NB4 (cell line): ENCODE results near the gene MLXIP.

ENCODE experiments used
- MYC ChIP-seq: IDR thresholded peaks from 2 replicates; pipeline ENCODE4 v1.6.1; 2011; ENCODE audit warnings: low read depth, low read length
- POLR2A ChIP-seq: IDR thresholded peaks from 2 replicates; pipeline ENCODE4 v1.6.1; 2011; ENCODE audit warnings: mild to moderate bottlenecking; ENCODE audit not compliant: insufficient read length; ENCODE audit errors: extremely low read depth
- TF ChIP-seq, protein P1 (sequence below): IDR thresholded peaks from one replicate; pipeline ENCODE4 v1.5.1; 2012; ENCODE audit warnings: low read depth, low read length
- TF ChIP-seq, protein P2 (sequence below): IDR thresholded peaks from 2 replicates; pipeline ENCODE4 v1.6.1; 2011; ENCODE audit warnings: low read depth, low read length

DNA sequence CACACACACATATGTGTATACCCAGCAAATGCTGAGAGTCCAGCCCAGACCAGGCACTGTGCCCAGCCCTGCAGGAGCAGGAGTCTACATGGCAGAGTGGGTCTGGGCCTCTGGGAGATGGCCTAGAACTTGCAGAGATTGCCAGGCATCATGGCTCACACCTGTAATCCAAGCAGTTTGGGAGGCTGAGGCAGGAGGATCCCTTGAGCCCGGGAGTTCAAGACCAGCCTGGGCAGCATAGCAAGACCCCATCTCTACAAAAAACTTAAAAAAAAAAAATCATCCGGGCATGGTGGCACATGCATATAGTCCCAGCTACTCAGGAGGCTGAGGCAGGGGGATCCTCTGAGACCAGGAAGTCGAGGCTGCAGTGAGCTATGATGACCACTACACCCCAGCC lies 20.8 kb upstream of the MLXIP start:
- TF ChIP-seq, protein P1, sequence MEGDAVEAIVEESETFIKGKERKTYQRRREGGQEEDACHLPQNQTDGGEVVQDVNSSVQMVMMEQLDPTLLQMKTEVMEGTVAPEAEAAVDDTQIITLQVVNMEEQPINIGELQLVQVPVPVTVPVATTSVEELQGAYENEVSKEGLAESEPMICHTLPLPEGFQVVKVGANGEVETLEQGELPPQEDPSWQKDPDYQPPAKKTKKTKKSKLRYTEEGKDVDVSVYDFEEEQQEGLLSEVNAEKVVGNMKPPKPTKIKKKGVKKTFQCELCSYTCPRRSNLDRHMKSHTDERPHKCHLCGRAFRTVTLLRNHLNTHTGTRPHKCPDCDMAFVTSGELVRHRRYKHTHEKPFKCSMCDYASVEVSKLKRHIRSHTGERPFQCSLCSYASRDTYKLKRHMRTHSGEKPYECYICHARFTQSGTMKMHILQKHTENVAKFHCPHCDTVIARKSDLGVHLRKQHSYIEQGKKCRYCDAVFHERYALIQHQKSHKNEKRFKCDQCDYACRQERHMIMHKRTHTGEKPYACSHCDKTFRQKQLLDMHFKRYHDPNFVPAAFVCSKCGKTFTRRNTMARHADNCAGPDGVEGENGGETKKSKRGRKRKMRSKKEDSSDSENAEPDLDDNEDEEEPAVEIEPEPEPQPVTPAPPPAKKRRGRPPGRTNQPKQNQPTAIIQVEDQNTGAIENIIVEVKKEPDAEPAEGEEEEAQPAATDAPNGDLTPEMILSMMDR = no peak
- TF ChIP-seq POLR2A = no peak
- TF ChIP-seq, protein P2, sequence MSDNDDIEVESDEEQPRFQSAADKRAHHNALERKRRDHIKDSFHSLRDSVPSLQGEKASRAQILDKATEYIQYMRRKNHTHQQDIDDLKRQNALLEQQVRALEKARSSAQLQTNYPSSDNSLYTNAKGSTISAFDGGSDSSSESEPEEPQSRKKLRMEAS = no peak
- TF ChIP-seq MYC = no peak
